GM18907 (cell line): ENCODE results near the gene HPSE2.

Source experiments
- ATAC-seq: cut with Tn5 transposase; IDR thresholded peaks from one replicate; pipeline ENCODE4 v1.9.1; 2021; ENCODE audit warnings: mild to moderate bottlenecking, moderate library complexity; ENCODE audit not compliant: unreplicated experiment

HPSE2 gene

GRCh38 chr10:98628206-98628605 lies 607.4 kb downstream of the HPSE2 start:
- ATAC-seq, result no peak

- no peak for ATAC-seq
These were observed 607.9 kb downstream of the HPSE2 start for GRCh38 chr10:98627711-98628110.

- no peak for ATAC-seq
These were observed 610.7 kb downstream of the HPSE2 start for GRCh38 chr10:98624963-98625362.

- ATAC-seq, result no peak
These were observed 612.5 kb downstream of the HPSE2 start for GRCh38 chr10:98623176-98623575.

- no peak for ATAC-seq
These were observed 614.0 kb downstream of the HPSE2 start for GRCh38 chr10:98621630-98622029.

GRCh38 chr10:98620503-98620902 lies 615.1 kb downstream of the HPSE2 start:
- no peak for ATAC-seq

- no peak for ATAC-seq
These were observed 616.2 kb downstream of the HPSE2 start for GRCh38 chr10:98619446-98619845.

DNA sequence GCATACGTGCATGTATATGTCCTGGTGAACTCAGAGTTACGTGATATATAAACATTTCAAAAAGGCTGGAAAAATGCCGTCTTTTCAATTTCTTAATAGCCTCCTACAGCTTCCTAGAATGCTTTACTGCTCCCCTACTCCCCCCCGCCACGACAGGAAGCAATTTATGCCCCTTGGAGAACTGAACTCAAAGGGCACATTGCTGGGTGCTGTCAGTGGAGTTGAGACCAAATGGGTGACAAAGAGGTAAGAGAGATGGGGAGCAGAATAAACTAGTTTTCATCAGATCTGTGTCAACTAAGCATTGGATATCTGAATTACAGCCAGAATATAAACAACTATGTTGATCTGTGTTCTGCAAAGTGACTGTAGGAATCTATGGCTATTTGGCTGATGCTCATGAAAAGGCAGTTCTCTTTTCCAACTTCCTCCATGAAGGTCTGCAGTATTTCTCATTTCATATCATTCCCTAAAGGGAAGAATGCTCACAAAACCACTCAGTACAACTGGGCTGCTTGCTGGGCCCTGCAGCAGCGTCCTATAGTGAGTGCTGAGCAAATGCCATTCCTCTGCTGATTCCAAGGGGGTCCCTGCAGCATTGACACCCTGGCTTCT lies 617.6 kb downstream of the HPSE2 start:
- ATAC-seq, result no peak

DNA sequence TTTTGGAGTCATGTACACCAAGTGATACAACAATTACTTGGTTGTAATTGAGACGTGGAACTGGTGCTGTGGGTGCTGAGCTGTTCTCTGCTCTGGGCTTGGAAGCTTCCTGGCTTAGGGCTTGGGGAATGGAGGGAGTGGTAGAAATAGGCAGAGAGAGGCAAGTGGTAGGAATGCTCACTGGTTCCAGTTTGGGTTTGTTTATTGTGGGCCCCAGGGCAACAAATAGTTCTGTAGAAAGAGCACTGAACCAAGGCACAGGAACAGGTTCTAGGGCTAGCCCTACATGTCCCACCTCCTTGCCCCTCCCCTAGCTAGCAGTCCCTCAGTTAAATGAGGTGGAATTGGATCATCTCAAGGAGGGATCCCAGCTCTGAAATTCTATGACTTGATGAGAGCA lies 622.2 kb downstream of the HPSE2 start:
- no peak for ATAC-seq

DNA sequence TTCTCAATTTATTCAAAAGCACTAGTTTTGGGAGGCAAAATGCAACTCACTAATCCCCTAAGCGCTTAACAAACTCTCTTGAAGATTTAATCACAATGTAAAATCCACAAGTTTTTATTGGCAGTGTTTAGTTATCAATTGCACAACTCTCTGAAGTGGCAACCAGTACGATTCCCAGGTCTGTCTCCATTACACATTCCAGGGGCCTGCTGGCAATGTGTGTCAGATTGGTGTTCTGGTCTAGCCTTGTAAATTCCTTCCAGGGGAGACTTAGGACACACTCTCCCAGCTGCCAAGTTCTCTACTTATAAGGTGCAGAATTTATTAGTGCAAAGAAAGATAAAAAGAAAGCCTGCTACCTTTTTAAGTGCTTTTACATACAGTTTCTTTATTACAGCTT lies 624.2 kb downstream of the HPSE2 start:
- ATAC-seq, result no peak

DNA sequence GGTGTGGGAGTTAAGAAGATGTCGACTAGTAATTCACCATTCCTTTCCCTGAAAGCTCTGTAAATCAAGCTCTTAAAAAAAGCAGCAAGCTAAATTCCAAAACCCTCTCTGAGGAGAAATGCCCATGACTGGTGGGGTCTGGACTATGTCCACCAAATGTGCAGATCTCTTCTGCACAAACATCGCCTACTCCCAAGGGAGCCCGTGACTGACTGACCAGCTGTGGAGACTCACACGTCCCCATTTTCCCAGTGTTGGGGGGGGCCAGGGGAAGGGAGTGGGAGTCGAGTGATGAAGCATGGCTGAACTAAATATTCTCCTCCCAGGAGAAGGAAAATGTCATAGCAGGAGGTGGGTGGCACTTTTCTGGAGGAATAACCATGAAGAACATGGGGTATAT lies 624.8 kb downstream of the HPSE2 start:
- no peak for ATAC-seq

DNA sequence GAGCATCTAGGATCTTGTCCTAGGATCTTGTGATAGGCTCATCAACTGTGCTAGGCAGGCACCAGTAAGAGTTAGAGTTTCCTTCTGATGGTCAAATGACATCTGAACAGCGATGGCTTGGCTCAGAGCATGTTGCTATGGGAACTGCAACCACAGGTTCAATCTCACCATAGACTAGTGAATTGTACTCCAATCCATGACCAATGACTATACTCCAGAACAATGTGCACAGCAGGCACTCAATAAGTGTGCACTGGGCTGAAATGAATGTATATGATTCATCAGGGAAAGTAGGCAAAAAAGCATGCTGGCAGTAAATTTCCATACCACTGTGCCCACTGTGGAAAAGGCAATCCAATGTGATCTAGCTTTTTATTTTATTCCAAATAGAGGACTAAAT lies 625.4 kb downstream of the HPSE2 start:
- no peak for ATAC-seq

- no peak for ATAC-seq
These were observed 626.4 kb downstream of the HPSE2 start for GRCh38 chr10:98609265-98609664.

GRCh38 chr10:98608411-98608810 lies 627.2 kb downstream of the HPSE2 start:
- ATAC-seq, result no peak

DNA sequence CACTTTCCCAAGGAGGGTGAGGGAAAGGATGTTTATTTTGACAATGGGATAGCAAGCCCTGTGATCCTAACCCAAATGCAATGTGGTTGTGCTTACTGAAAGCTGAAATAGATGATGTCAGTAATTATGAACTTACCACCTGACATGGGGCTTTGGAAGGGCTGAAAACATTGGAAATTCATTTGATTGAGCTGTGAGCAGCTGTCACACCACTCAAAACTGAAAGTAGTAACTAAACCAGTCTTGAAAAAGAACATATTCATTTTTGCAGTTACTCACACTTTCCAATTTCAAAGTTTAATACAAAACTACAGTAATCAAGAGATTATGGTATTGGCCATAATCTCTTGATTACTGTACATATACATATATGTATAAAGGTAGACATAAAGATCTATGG lies 633.4 kb downstream of the HPSE2 start:
- no peak for ATAC-seq

GRCh38 chr10:98599032-98599610 lies 636.5 kb downstream of the HPSE2 start:
- no peak for ATAC-seq

GRCh38 chr10:98596404-98596803 lies 639.2 kb downstream of the HPSE2 start:
- no peak for ATAC-seq

DNA sequence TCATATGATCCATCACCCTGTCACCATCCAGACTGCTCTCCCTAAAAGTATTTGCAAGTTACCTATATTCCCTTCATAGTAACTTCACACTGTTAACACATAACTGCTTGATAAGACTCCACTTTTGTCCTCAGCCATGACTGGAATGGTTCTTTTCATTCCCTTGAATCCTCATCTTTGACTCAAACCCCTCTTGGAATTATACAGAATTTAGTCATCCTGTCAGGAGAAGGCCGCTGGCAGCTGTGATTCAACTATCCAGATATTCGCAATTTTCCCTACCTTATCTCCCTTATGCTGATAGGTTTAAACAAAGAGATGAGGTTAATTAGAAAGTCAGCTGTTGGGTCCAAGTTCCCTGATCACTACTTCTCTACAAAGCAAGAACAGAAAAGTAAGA lies 646.0 kb downstream of the HPSE2 start:
- ATAC-seq, result no peak

DNA sequence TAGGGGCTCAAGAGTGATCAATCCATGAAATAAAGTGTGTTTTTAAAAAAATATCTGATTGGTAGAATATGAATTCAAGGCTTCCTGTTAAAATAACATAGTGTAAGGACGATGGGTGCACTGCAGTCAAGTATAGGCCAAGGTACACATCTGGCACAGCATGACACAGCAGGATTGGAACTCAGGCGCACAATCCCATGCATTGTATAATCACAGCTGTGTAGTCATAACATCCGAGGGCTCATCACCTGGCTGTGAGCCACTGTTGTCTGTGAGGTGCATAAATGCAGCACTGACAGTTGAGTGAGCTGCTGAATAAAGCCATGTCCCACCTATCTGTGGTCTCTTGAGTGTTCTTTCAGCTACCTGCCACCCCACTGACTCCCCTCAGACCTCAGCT lies 646.6 kb downstream of the HPSE2 start:
- ATAC-seq, result no peak

DNA sequence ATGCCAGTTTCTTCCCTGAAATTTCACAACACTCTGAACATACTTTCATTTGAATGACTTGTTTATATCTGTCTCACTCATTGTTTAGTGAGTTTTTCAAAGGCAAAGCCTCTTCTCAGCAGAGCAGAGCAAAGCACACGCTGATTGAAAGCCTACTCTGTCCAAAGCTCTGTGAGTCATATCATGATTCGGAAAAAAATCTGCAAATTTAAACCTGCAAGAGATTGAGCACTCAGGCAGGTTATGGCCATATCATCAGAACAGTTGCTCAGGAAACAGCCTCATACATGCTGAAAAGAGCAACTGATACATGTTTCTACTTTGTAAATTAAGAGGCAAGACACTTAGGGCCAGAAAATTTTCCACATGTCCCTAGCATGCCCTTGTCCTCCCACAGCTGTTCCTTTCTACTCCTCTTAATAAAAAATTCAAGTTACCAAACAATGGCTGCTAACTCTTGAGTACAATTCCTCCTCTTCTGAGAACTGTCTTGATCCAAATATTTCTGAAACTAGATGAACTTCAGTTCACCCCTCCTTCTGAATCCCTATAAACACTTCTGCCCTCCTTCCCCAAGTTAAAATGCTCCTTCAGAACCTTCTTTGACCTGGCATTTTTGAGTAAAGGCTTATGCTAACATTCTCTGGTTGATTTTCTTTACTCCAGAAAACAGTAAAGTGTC lies 648.4 kb downstream of the HPSE2 start:
- no peak for ATAC-seq

DNA sequence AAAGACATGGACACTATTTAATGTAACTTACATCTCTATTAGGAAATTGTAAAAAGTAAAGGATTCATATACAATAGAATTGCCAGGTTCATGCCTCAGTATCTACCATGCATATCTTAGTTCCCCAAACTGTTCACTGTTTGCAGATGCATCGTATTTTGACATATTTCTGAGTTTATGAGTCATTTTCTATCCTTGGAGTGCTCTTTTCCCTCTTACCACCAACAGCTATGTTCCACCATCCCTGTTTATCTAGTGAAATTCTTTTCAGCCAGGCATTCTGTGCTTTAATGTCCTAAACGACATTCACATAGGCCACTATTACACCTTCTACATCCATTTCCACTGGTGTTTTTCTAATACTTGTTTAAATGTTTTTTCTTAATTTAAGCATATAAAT lies 649.6 kb downstream of the HPSE2 start:
- no peak for ATAC-seq

GRCh38 chr10:98582363-98582762 lies 653.3 kb downstream of the HPSE2 start:
- ATAC-seq, result no peak

DNA sequence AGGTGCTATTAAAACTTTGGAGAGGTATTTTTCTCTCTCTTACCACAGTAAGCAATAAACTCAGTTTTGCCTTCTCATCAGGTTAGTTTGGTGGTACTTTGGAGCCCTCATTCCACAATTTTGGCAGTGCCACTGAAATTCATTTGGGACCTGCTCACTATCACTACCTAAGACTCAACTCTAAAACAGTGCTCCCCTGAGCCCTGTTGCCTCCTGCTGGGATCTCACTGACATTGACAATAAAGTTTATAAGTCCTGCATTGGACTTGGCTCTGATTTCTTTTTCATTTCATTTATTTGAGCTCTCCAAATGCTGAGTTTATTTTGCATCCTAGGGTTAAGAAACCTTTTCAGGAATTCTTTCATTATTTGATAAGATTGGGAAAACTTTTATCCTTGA lies 658.1 kb downstream of the HPSE2 start:
- no peak for ATAC-seq
